Brain pericyte (primary cell): Measurements from ENCODE around the gene DOCK10.
A peak's percentile ranks its signal among the peaks of the same experiment; 100 is the strongest.
"Not testable (repeated sequence)": the region's sequence is repeated elsewhere in the genome, so short reads cannot be mapped to it uniquely, and the experiment has no call there.

Experiments
- DNase-seq: peaks from one replicate; pipeline ENCODE4 v3.0.0-alpha.2; 2012; ENCODE audit warnings: low read depth, low spot score

DOCK10 gene

GRCh38 chr2:224947566-224947965, 94.7 kb downstream of the DOCK10 start:
- no peak for DNase-seq

DNA sequence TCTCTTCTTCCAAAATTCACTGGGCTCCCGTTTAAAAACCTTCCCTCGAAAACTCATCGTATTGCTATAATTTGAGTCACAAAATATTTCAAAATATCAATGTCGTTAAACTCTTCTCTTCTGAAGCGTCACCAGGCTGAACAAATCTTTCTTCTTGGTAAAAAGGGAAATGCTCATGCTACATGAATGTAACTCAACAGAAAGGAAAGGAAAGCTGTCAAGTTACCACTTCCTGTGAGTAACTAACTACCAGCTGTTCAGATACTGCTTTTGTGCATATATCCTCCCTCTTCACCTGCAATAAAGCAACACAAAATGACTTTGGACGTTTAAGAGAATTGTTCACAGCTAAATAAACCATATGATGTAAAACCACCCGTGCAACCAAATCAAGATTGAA, 95.4 kb downstream of the DOCK10 start:
- DNase-seq: no peak

- DNase-seq: no peak
These were observed 97.3 kb downstream of the DOCK10 start for GRCh38 chr2:224944707-224945547.

DNA sequence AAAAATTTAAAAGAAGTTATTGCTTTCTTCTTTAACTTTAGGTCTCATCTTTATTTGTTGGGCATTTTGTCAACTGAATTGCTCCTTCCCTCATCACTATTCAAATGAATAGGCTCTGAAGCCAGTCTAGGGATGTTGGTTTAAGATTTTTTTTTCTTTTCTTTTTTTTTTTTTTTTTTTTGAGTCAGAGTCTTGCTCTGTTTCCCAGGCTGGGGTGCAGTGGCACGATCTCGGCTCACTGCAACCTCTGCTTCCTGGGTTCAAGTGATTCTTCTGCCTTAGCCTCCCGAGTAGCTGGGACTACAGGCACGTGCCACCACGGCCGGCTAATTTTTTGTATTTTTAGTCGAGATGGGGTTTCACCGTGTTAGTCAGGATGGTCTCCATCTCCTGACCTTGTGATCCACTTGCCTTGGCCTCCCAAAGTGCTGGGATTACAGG, 98.6 kb downstream of the DOCK10 start:
- not testable (repeated sequence) for DNase-seq

- DNase-seq: no peak
These were observed 100.3 kb downstream of the DOCK10 start for GRCh38 chr2:224941960-224942359.

DNA sequence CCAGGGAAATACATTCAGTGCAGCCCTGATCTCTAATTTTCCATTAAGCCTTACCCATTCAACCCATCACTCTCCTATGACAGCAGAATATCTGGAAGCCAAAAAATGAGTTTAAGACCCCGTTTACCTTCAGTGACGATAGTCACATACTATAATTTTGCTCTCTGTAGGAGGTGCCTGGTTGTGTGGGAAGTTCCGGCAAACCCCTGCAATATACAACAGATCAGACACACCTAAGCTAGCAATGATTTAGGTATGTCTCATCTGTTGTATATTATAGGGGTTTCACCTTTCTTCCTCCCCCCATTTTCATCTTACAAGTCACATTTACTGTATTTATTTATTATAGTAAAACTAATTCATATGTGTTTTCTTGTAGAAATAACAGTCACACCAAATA, 101.7 kb downstream of the DOCK10 start:
- DNase-seq: no peak

DNA sequence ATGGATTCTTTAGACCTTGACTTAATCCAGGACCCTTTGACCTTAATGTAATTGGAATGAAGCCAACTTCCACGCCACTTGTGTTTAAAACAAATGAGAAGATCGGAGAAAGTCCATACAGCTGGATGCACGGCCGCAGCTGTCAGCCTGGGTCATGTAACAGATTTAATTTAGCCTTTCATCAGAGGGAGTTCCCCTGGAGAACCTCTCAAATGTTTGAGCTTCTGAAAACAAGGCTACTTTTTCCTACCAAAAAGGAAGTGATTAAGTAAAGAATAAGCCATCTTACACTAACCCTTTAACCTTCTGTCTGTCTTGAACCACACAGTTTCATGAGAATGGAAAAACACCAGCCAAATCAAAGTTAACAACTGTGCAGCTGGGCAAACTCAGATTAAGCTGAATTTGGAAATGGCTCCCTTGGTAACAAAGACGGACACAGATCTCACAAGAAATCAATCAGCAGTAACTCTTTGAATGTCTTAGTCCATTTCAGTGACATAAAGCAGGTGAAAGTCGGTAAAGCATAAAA, 103.6 kb downstream of the DOCK10 start:
- DNase-seq: peak; percentile 57

GRCh38 chr2:224937887-224938286, 104.4 kb downstream of the DOCK10 start:
- no peak for DNase-seq

GRCh38 chr2:224934526-224935188, 107.6 kb downstream of the DOCK10 start:
- no peak for DNase-seq

- no peak for DNase-seq
These were observed 108.8 kb downstream of the DOCK10 start for GRCh38 chr2:224933431-224933830.

DNA sequence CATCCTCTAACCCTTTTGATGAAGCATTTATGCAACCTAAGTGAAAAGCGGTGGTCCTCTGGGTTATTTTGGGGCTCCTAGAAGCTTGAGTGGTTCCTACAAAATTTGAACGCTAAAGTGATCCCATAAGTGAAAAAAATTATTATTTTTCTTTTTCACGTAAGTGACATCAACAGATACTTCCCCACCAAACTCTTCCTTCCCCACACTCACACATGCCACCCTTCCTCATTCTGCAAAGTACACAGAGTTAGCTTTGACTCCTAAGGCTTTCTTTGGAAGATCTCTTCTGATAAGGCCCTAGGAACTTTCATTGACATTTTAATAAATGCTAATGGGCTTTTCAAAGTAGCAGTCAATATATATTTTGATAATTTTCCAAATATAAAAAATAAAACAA, 109.7 kb downstream of the DOCK10 start:
- DNase-seq: no peak

- DNase-seq: no peak
These were observed 110.3 kb downstream of the DOCK10 start for GRCh38 chr2:224931956-224932355.

- no peak for DNase-seq
These were observed 111.3 kb downstream of the DOCK10 start for GRCh38 chr2:224930990-224931389.

- no peak for DNase-seq
These were observed 112.1 kb downstream of the DOCK10 start for GRCh38 chr2:224930124-224930523.

DNA sequence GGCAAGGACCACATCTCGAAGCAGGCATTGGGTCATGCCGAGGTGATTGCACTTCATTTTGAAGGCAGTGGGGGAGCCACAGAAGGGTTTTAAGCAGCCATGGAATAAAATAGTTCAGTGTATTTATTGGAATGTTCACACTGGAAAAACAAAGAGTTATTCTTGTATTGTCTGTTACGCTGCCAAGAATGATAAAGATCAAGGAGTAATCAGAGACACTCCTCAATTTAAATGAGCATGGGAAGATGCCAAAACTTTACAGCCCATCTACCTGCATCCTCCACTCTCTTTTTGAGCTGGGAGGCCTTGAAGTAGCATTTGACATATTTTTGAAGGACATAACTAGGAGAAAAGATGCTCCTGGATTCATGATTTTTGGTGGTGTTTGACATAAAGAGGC, 112.8 kb downstream of the DOCK10 start:
- DNase-seq: no peak

GRCh38 chr2:224927646-224928173, 114.6 kb downstream of the DOCK10 start:
- DNase-seq: no peak

DNA sequence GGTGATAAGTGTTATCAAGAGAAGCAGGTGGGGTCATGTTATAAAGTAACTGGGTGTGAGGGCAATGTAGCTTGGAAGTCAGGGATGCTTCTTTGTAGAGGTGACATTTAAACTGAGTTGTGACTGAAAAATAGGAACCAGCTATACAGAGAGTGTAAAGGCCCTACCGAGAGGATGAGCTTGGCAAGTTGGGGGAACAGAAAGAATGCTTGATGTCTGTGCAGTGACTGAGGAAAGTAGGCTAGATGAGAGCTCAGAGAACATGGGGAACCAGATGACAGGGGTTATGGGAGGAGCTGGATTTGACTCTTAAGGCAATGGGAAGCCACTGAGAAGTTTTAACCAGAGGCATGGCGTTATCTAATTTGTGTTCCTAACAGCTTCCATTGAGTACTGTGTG, 115.3 kb downstream of the DOCK10 start:
- DNase-seq: no peak

- DNase-seq: no peak
These were observed 116.5 kb downstream of the DOCK10 start for GRCh38 chr2:224925810-224926100.

GRCh38 chr2:224925061-224925809, 117.0 kb downstream of the DOCK10 start:
- no peak for DNase-seq

GRCh38 chr2:224924631-224925030, 117.6 kb downstream of the DOCK10 start:
- DNase-seq: no peak

- no peak for DNase-seq
These were observed 120.0 kb downstream of the DOCK10 start for GRCh38 chr2:224922142-224922727.
